WI38 (cell line): Measurements from ENCODE around the gene DENND4C.
"Not testable (repeated sequence)": the region's sequence is repeated elsewhere in the genome, so short reads cannot be mapped to it uniquely, and the experiment has no call there.

Source experiments
- H3K4me3 ChIP-seq: 2 replicates; pipeline ENCODE4 v1.5.1; 2011; ENCODE audit warnings: low read depth, mild to moderate bottlenecking, control low read depth, low read length
- CTCF ChIP-seq: IDR thresholded peaks from 2 replicates; pipeline ENCODE4 v1.5.1; 2012; ENCODE audit warnings: low read depth, mild to moderate bottlenecking, control low read depth, low read length

The DENND4C gene

GRCh38 chr9:19192202-19193028 lies 38.1 kb upstream of the DENND4C start:
- TF ChIP-seq CTCF, result no peak
- H3K4me3 ChIP-seq, result no peak overlapping the region

- H3K4me3 ChIP-seq, result no peak overlapping the region
- TF ChIP-seq CTCF, result no peak
These were observed 37.5 kb upstream of the DENND4C start for GRCh38 chr9:19193029-19193324.

- not testable (repeated sequence) for H3K4me3 ChIP-seq
These were observed 37.0 kb upstream of the DENND4C start for GRCh38 chr9:19193358-19193973.

- no peak overlapping the region for H3K4me3 ChIP-seq
- no peak for TF ChIP-seq CTCF
These were observed 32.1 kb upstream of the DENND4C start for GRCh38 chr9:19198406-19198805.

- TF ChIP-seq CTCF, result no peak
- no peak overlapping the region for H3K4me3 ChIP-seq
These were observed 31.5 kb upstream of the DENND4C start for GRCh38 chr9:19199012-19199411.

- H3K4me3 ChIP-seq, result no peak overlapping the region
- no peak for TF ChIP-seq CTCF
These were observed 30.3 kb upstream of the DENND4C start for GRCh38 chr9:19200229-19200628.

- H3K4me3 ChIP-seq, result no peak overlapping the region
- no peak for TF ChIP-seq CTCF
These were observed 28.3 kb upstream of the DENND4C start for GRCh38 chr9:19201899-19202891.
